Stimulated activated CD8-positive, alpha-beta memory T cell treated with anti-CD3 and anti-CD28 coated beads, Interleukin-7, amount 100 ng/mL, for 48 hours (primary cell): Measurements from ENCODE around the gene CACNB2.

Experiments used
- DNase-seq, 2 donors: peaks; one replicate each; pipeline ENCODE4 v3.0.0-alpha.2; 2020; ENCODE audit warnings: low read depth in 1 of 2; ENCODE audit errors: extremely low read depth in 1 of 2

Gene CACNB2

DNA sequence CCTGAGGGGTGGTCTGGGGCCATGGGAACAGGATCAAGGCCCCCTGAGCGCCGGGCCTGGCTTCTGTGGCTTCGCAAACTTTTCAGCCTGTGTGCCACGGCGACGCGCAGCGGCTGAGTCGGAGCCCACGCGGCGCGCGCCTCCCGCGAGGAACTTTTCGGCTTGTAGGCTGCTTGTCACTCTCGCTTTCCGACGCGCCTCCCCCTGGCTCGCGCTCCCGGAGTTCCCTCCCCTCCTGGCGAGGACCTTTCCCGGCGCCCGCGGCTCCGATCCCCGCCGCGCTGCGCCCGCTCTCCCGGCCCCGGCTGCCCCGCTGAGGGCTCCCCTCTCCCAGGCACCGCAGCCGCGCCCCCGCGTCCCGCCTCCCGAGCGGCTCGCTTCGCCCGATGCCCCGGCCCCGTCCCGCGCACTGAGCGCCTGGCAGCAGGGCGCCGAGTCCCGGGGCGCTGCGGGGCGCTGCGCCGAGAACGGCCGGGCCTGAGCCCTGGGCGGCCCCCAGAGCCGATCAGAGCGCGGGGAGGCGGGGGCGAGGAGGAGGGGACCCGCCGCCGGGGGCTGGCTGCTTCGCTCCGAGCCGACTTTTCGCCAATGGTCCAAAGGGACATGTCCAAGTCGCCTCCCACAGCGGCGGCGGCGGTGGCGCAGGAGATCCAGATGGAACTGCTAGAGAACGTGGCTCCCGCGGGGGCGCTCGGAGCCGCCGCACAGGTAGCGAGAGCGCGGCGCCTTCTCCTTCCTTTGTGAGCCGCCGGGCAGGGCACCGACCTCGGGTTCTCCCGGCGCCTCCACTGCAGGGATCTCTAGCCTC is at the start of gene CACNB2:
Gene CACNB2, plus strand, starts transcription at position 276 of the 808 bp plus-strand sequence.
- no peak for DNase-seq

DNA sequence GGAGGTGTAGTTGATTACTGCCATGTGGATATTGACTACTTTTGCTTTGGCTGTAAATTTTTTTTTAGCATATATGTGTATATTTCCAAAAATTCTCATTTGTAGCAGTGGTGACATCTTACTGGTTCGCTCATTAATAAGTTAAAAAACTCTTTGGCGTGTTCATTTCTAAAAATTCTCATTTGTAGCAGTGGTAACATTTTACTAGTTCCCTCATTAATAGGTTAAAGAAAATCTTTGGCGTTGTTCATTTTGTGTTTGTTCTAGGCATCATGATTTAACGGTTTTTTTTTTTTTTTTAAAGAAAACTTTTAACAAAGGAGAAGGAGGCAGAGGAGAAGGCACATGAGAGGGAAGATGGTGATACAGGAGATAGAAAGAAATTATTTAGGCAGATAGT is 45.9 kb upstream of the CACNB2 start:
- DNase-seq, result no peak

DNA sequence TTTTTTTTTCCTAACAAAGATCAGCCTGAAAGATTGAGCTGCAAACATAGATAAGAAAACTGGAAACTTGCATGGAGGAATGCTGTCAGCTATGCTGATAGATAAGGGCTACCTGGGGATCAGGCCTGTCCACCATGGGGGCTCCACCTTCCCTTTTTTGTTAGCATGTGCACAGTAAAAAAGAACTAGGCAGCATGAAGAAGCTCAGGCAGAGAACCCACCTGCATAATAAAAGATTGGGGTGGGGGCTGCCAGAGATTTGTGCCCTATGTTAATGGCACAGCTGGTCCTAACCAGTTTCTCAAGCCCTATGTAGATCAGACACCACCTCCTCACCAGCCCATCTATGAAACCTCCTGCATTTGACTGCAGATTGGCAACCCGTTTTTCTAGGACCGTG is 45.4 kb upstream of the CACNB2 start:
- no peak for DNase-seq

DNA sequence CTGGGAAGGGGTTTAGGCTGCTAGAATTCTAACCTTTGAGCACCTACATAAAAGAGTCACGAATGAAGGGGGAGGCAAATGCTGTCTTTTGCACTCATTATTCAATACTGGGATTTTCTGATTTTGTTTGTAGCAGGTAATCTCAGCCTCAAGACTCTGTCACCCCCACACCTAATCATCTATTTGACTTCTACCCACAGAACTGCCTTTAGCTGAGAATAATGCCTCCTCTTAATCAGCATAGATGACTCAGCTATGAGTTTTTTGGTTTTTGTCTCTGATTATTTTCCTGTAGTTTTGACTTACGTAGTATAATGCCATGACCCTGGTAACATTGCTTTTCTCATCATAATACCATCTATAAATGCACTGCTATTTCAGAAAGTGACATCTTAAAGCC is 42.7 kb upstream of the CACNB2 start:
- no peak for DNase-seq

DNA sequence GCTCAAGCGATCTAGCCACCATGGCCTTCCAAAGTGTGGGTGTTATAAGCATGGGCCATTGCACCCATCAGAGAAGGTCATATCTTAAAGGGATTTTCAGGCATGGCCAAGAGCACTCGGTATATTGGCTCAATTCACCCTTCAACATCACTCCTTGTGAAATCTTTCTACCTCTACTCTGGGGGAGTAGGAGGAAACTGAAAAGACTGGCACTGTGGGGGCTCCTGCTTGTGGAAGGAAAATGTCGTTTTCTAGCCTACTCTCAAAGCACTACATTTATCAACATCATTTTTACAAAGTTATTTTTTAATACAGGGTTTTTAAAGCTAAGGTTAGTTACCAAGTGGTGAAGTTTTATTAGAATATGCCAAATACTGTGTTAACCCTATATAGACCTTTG is 42.0 kb upstream of the CACNB2 start:
- no peak for DNase-seq

DNA sequence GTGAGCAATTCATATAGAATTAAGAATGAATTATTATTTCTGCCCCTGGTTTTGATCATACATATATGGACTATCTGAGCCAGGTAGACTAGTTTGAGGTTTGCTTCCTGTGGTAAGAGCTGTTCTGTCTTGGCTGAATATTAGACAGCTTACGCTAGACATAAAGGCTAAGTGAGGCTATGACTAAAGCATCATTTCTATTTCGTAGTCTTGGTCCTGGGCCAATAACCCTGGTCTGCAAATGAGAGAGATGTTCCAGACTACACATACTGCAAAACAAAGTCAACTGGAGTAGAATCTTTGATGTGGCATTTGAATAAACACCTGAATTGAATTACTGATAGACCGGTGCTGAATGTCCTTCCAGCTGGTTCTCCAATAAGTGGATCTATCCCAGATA is 40.8 kb upstream of the CACNB2 start:
- DNase-seq, result no peak

DNA sequence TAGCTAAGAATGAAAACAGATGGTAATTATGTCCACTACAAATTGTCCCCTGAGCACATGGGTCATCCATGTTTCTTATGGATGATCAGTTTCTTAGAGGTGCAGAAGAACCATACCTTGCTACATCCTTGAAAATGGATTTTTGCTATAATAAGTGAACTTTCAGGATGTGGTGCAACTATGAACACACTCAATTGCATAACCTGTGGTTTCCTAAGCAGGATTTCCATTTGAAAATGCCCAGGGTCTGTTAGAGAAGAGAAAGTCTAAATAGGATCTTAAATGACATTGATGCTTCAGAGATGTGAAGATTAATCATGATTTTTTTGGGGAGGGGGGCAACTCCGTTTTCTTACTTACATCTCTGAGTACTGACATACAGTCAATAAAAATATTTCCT is 39.6 kb upstream of the CACNB2 start:
- DNase-seq, result no peak

DNA sequence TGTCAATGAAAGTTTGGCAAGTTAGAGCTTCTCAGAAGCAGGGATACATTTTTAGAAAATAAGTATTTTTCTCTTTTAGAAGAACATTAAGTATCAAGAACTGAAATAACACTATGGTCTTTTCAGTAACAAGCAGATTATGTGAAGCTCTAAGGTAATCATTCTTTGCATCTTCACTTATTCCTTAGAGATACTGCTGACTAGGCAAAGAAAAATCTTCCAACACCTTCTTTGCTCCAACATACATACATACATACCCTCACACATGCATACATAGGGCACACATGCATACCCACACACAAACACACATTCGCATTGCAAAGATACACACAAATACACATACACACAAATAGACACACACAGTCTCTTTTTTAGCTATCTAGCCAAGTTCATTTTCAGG is 37.8 kb upstream of the CACNB2 start:
- DNase-seq, result no peak

DNA sequence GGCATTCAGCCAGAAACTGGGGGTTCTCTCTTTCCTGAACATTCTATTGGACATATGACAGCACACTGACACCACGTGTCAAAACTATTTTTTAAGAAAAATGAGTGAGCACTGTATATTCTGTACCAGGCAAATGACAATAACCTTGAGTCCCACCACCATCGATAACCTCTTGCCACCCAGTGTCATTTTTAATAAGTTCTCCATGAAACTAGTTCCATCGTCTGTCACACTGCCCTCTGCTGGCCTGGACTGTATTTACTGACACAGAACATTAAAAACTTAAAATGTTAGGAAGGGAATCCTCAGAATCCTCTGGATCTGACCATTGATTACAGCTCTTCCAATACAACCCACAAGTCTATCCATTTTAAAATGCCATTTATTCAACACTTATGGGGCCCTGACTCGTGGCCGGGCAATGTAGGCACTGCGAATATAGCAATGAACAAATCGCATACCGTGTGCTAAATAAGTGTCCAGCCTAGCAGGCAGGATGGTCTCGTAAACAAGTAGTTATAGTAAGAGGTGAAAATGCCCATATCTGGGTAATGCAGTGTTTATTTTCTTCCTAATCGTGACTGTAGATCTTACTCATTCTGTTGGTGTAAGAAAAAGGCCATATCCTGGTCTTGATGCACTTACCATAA is 35.9 kb upstream of the CACNB2 start:
- DNase-seq, result peak in 1 of 2 donors; percentile 7

DNA sequence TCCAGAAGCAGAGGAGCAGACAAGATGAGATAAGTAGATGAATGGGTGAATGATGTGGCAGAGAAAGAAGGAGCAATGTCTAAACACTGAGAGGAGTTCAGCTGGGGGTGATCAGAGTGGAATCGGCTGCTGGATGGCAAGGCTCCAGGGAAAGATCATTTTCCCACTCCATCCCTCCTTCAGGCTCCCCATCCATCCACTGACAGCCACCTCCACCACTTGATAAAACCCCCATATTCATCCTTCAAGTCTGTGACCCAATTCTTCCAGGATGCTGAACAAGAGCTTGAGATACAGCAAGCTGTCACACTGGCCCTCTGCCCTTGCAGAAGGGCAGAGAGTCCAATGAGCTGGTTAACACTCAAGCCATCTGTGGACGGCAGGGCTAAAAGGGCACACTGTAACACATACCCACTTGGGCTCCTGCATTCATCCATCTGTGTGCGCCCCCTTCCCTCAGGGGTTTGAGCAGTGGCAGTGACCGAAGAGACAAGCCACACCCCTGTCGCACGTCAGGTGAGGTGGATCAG is 30.8 kb upstream of the CACNB2 start:
- no peak for DNase-seq

DNA sequence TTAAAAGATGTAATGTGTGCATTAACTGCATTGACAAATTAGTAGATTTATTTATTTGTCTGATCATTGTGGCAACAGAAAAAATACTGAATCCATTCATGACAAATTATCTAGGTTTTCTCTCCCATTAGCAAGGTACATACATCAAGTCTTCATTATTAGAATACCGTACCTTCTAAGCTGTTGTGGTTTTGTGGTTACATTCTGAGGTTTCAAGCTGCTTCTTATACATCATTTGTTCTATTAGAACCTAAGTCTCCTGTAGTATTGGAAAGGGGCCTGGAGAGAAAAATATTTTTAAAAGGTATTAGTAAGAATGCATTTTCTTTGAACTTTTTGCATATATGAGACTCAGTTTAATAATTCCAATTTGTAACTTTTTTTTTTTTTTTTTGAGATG is 26.3 kb upstream of the CACNB2 start:
- no peak for DNase-seq

DNA sequence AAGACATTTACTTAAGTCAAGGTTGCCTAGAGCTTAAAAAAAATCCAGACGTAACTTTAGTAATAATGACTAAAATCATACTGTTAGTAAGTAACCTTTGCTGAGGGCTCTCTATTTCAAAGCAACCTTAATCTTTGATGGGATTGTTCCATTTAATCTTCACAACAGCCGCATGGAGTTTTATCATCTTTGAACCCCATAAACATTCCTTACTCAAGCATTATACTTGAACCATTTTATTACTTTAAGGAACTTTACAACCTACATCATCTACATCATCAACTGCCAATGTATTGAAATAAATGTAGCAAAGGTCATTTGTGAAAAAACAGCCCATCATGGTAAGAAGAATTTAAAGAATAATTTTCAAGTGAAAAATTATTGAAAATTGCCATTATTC is 22.9 kb upstream of the CACNB2 start:
- no peak for DNase-seq

DNA sequence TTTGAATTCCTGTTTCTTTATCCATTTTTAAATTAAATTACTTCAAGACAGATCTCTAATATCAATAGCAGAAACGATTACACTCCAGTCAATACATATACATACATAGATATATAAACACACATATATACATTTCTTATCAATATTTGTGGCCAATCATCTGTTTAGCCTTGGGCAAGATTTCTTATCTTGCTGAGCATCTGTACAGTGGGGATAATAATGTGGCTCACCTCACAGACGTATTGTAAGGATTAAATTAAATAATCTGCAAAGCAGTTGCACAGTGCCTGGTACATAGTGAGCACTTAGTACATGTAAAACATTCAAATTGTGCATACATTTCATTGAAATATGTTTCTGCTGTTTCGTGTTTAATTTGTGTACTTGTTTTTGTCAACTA is 17.5 kb upstream of the CACNB2 start:
- no peak for DNase-seq

DNA sequence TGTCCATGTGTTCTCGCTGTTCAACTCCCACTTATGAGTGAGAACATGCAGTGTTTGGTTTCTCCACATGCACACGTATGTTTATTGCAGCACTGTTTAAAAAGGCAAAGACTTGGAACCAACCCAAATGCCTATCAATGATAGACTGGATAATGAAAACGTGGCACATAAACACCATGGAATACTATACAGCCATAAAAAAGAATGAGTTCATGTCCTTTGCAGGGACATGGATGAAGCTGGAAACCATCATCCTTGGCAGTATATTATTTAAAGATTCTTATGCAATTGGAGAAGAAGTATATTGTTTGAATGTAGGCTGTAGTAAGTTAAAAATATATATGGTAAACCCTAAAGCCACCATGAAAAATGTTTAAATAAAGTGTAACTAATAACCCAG is 7.2 kb upstream of the CACNB2 start:
- DNase-seq, result no peak

DNA sequence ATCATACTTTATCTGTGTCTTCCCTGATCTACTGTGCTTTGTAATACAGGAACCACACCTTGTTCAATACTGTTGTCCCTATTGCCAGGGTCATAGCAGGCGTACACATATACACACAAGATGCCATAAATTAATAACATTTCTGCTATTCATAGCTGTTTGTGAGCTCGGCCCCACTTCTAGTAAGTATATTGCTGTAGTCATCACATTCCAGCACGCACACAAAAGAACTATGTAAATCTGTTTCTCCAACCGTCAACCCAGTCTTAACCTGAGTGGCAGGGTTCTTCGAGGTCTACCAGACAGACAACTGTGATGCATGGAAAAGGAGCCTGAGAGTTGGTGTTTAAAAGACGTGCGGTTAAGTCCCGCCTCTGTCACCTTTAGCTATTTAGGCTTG is 5.7 kb upstream of the CACNB2 start:
- no peak for DNase-seq

DNA sequence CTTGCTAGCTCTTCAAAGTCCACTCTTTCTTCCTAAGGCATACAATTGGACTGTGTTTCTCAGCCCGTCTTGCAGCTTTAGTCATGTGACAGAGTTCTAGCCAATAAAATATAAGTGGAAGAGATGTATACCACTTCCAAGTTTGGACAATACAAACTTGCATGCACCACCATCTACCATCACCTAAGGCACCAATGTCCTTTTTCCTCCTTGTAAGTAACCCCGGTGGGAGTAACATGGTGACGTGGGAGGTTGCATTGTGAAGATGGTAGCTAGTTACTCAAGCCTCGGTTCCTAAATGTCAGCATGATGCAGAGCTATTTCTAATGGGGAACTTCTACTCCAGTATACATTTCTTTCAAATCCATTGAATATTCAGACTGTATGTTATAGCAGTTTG is 5.3 kb upstream of the CACNB2 start:
- DNase-seq, result no peak

DNA sequence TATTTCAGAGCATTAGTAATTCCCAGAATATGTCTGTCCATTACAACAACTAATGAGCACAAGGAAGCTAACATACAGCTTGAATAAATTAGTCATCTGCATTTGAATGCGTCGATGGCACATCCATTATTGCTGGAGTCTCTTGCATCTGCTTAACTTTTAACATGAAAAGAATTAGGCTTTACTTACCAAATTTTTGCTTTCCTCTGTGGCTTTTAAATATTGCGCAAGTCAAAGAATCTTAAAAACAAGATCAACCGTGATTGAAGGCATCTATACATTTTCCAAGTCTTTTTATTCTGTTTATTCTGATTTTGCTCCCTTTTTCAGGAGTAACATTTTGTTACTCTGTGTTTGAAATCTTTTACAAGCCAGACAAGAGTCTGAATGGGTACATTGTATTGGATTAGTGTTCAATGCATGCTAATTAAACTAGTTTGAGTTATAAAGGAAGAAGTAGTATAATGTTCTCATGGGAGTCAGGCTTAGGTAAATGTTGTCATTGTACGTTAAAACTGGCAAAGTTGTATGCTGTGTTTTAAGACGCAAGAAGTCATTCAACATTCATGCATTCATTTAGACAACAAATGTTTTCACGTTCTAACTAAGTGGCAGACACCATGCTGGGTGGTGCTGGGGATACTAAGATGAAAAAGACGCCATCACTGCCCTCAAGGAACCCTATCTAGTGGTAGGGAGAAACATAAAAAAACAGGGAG is 4.0 kb upstream of the CACNB2 start:
- no peak for DNase-seq

DNA sequence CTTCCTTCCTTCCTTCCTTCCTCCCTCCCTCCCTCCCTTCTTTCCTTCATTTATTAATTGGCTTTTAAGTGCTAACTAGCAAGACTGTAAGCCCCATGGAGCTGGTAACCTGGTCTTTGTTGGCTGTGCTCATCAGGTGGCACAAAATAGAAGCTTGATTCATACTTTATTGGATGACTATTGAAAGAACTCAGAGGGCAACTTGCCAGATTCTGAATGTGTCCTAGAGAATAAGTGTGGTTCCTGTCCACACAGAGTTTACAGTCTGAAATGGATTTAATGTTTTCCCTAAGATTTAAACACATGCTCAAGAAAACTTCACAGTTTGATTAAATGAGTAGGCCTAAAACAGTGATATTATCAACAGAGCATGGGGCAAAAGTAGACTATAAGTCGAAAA is 3.1 kb upstream of the CACNB2 start:
- DNase-seq, result no peak

DNA sequence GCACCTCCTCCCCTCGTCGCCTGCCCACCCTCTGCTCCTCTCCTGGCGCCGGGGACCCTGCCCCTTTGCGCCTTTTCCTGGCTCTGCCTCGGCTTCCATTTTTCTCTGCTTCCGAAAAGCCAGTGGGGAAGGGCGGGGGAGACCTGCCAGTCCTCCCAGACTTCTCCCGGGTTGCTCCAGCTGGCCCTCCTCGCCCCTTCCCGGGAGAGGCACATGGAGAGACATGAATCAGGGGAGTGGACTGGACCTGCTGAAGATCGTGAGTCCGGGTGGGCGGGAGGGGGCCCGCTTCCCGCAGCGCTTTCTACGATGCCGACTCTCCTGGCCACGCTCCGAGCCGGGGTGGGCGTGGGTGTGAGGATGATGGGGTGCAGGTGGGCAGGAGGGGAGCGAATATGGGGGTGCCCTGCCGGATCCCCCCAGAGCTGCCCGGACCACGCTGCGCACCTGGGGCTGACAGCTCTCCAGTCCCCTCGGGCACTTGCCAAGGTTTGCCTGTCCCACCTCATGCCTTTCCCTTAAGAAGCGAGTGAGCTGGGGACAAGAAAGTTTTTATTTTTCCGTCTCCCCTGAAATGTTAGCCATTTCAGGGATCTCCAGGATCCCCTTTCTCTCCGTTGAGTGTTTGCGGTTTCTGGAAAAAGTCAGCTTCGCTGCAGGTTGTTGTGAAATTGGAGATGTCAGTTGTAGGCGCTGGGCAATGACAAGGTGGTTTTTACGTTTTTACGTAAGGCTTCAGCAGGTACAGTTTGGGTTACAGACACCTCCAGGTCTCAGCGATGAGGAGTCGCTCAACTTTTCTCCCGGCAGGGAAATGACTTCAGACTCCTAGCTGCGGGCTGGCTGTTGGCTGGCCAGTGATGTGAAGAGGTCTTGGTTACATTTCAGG is 977 bp downstream of the CACNB2 start:
- DNase-seq, result no peak

DNA sequence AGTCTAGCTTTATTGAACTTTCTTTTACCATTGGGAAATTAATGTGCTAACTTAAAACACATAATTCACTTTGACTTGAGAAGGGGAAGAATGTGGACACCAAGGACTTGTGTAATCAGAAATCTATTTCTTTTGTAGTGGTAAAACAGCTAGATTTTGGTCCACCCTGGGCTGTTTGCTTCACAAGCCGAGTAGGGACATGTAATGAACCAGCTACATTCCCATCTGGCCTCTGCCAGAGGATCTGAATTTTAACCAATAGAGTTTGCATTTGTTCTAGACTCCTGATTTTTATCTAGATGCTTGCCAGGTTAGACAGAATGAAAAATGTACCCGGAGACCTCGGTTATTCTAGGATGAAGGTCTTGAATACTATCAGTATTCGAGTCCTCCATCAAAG is 1.9 kb downstream of the CACNB2 start:
- no peak for DNase-seq

DNA sequence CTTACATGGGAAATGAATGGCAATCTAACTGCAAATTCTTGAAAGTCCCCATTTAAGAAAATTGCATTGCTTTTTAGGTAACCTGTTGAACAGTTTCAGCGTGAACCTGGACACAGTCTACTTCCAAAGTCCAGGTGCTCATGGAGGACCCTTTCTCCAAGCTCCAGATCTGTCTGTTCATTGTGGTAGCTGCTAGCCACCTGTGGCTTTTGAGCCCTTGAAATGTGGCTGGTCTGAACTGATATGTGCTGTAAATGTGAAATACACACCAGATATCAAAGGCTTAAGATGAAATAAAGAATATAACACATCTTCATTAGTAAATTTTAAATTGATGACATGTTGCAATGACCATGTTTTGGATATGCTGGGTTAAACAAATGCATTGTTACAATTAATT is 4.2 kb downstream of the CACNB2 start:
- DNase-seq, result no peak
